Measurements from ENCODE around the gene LPCAT1. TPM values are rescaled to one million over a fixed set of nuclear protein-coding genes. Genes with fewer than 3 reads are reported as not detected.

The LPCAT1 gene
- total RNA-seq, 4 donors from 2014 or later: 8.8 to 59.4 (median 28.5) TPM

DNA sequence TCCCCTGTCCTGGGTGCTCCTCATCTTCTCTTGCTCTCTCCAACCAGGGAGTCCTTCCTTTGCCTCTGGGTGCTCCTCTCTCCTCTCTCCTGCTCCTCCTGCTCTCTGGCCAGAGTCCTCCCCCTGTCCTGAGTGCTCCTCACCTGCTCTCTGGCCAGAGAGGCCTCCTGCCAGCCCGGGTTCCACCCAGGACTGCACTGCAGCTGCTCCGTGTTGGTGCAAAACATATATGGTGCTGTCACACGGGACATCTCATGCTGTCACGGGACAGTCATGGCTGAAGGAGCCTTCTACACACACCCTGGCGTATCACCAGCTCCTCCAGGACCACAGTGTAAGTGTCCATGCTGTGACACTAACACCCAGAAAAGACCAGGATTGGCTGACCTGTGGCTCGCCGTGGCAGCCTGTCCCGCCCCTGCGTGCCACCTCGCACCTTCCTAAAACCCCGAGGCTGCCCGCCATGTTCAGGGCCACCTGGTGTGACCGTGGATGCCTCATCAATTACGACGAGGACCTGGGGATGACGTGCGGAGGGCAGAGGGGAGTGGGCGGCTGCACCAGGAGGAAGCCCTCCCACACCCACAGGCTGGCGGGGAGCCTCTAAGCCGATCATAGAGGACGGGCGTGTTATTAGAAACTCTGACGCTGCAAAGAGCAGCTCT lies 50.7 kb downstream of the LPCAT1 start:
- peak in 1 of 3 donors; percentile 28 for DNase-seq

GRCh38 chr5:1471997-1472963 lies 51.5 kb downstream of the LPCAT1 start:
- no peak for TF ChIP-seq POLR2A (IDR thresholded peaks at IDR 0.05)
- TF ChIP-seq CTCF (IDR thresholded peaks at IDR 0.05): no peak
- peak in 2 of 3 donors; percentile 21 to 42 for DNase-seq
- no peaks in the 10 kb centered on the region for H3K27me3 ChIP-seq
- H3K9me3 ChIP-seq: no peaks in the 10 kb centered on the region
- no peak overlapping the region for H3K27ac ChIP-seq
- no peaks in the 10 kb centered on the region for H3K4me1 ChIP-seq
- H3K36me3 ChIP-seq: no peaks in the 10 kb centered on the region
- no peak overlapping the region for H3K4me3 ChIP-seq

More for the DNA sequence above, 50.7 kb downstream of the LPCAT1 start:
- H3K9me3 ChIP-seq: no peaks in the 10 kb centered on the region
- TF ChIP-seq POLR2A (IDR thresholded peaks at IDR 0.05): no peak
- no peaks in the 10 kb centered on the region for H3K36me3 ChIP-seq
- H3K27me3 ChIP-seq: no peaks in the 10 kb centered on the region
- no peaks in the 10 kb centered on the region for H3K4me1 ChIP-seq
- H3K27ac ChIP-seq: no peak overlapping the region
- H3K4me3 ChIP-seq: no peak overlapping the region

DNA sequence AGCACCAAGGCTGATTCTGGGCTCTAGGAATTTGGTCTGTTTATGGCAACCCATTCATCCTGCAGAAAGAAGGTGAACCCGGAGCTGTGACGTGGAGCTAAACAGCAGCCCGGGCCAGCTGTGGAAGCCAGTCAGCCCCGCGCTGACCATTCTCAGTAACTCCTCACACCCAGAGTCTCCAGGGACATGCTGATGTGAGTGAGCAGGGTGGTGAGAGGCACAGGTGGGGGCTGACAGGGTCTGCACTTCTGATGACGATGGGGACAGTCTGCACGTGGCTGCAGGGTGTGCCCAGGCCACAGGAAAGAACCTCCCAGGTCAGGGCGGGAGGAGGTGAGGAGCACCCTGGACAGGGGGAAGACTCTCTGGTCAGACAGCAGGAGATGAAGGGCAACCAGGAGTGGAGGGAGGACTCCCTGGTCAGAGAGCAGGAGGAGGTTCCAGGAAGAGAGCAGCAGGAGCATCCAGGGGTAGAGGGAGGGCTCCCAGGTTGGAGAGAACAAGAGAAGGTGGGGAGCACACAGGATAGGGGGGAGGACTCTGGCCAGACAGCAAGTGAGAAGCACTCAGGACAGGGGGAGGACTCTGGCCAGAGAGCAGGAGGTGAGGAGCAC lies 52.4 kb downstream of the LPCAT1 start:
- no peaks in the 10 kb centered on the region for H3K4me1 ChIP-seq
- DNase-seq: peak in 1 of 3 donors; percentile 36
- TF ChIP-seq CTCF (IDR thresholded peaks at IDR 0.05): no peak
- no peak for TF ChIP-seq POLR2A (IDR thresholded peaks at IDR 0.05)
- no peak overlapping the region for H3K27ac ChIP-seq
- no peaks in the 10 kb centered on the region for H3K9me3 ChIP-seq
- H3K27me3 ChIP-seq: no peaks in the 10 kb centered on the region
- no peak overlapping the region for H3K4me3 ChIP-seq
- H3K36me3 ChIP-seq: peaks cover 0 to under 1% (median 0%) of the 10 kb centered on the region in 3 donors

- TF ChIP-seq CTCF (IDR thresholded peaks at IDR 0.05) (no peak), POLR2A (IDR thresholded peaks at IDR 0.05) (no peak)
Observed at GRCh38 chr5:1470762-1471211, 53.0 kb downstream of the LPCAT1 start.

DNA sequence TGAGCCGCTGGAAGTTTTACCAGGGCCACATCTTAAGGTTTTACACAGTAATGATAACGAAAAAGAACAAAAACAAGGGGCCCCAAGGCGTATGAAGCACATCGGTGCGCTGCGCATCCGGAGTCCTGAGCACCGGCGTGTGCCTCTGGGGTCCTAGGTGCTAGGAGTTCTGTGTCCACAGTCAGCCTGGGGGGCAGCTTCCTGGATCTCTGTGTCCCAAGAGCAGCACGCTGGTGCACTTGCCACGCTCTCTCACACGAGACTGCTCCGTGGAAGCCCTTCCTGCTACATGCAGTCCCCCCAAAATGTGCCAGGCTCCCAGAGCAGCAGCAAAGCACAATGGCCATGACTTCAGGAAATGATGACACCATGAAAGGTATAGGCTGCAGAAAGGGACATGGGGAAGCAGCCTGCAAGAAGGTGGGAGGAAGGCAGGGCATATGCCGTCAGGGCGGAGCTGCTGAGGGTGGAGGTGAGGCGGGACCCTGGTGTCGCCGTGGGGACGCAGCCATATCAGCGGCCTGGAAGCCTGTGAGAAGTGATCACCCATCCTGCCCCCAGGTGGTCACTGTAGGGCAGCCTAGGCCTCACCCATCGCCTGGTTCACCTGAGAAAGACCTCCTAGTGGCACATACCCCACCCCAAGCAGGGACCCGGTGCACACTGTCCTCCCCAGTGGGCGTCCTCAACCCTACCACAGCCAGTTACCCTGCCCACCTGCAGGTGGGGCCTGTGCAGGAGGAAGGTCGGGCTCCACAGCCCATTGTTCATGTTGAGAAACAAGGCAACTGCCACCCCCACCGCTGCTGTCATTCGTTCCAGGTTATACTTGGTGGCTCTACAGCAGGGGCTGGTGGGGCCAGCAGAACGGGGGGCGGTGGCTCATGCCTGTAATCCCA lies 54.9 kb downstream of the LPCAT1 start:
- DNase-seq: peak in 2 of 3 donors; percentile 37 to 45
- H3K4me1 ChIP-seq: no peaks in the 10 kb centered on the region
- no peaks in the 10 kb centered on the region for H3K9me3 ChIP-seq
- no peaks in the 10 kb centered on the region for H3K27me3 ChIP-seq
- no peak overlapping the region for H3K27ac ChIP-seq
- no peak for TF ChIP-seq CTCF (IDR thresholded peaks at IDR 0.05)
- TF ChIP-seq POLR2A (IDR thresholded peaks at IDR 0.05): no peak
- H3K4me3 ChIP-seq: no peak overlapping the region
- H3K36me3 ChIP-seq: peaks cover 0 to 11% (median 0%) of the 10 kb centered on the region in 3 donors

More at GRCh38 chr5:1470762-1471211, 53.0 kb downstream of the LPCAT1 start:
- Histone ChIP-seq H3K27me3 (no peaks in the 10 kb centered on the region), H3K36me3 (peaks cover 0 to 6% (median 0%) of the 10 kb centered on the region in 3 donors), H3K9me3 (no peaks in the 10 kb centered on the region), H3K4me3 (no peak overlapping the region), H3K27ac (no peak overlapping the region), H3K4me1 (no peaks in the 10 kb centered on the region)
- DNase-seq: peak in 2 of 3 donors; percentile 29 to 51

All from Peyer's patch (tissue), 4 donors.